Esophagus muscularis mucosa (tissue), 4 donors: ENCODE results near the gene CCDC85C. TPM values are rescaled to one million over a fixed set of nuclear protein-coding genes. Genes with fewer than 3 reads are reported as not detected.

Source experiments
- DNase-seq: peaks from one replicate; pipeline ENCODE4 v3.0.0-alpha.2; 2017; ENCODE audit errors: extremely low spot score
- H3K27ac ChIP-seq, 4 donors: fragments of 200-600 bp; sonication (generic); replicated peaks in 1 of 4; 1 replicate in 3 of 4; 2 replicates in 1 of 4; pipeline ENCODE4 v1.5.1; 2016 to 2019; ENCODE audit warnings: mild to moderate bottlenecking in 1 of 4
- H3K27me3 ChIP-seq, 4 donors: fragments of 200-600 bp; sonication (generic); one replicate each; pipeline versions ENCODE4 v1.5.1 to v1.6.0; 2016 to 2019
- H3K36me3 ChIP-seq, 4 donors: fragments of 200-600 bp; sonication (generic); one replicate each; pipeline ENCODE4 v1.5.1; 2016 to 2019
- H3K4me1 ChIP-seq, 4 donors: fragments of 200-600 bp; sonication (generic); one replicate each; pipeline ENCODE4 v1.5.1; 2016 to 2019
- H3K4me3 ChIP-seq, 4 donors: fragments of 200-600 bp; sonication (generic); 1 replicate in 2 of 4; 2 replicates in 2 of 4; pipeline ENCODE4 v1.5.1; 2016 to 2019; ENCODE audit warnings: mild to moderate bottlenecking in 4 of 4, moderate library complexity in 1 of 4
- H3K9me3 ChIP-seq, 4 donors: fragments of 200-600 bp; sonication (generic); 1 replicate in 3 of 4; 2 replicates in 1 of 4; pipeline ENCODE4 v1.5.1; 2016 to 2019
- EP300 ChIP-seq: sonication (generic); formaldehyde crosslinking; IDR thresholded peaks from one replicate; pipeline ENCODE4 v1.6.1; 2017; ENCODE audit warnings: antibody characterized with exemption
- POLR2A ChIP-seq: fragments of 450-650 bp; IDR thresholded peaks from one replicate; pipeline ENCODE4 v1.6.1; 2017; ENCODE audit warnings: antibody characterized with exemption, moderate library complexity, mild to moderate bottlenecking, low read depth
- POLR2AphosphoS5 ChIP-seq, 2 donors: sonication (generic); formaldehyde crosslinking; IDR thresholded peaks; one replicate each; pipeline ENCODE4 v1.6.1; 2017; ENCODE audit warnings: antibody characterized with exemption in 2 of 2
- WGBS: methylation state at CpG from one replicate; pipeline ENCODE4 v1.1.5; 2018; 5-methylcytosine and 5-hydroxymethylcytosine counted together
- intact Hi-C: fragments of 100-400 bp; cut with DNase I; formaldehyde crosslinking; loops from one replicate; pipeline ENCODE4 v1.15.1; 2023
- total RNA-seq, 4 donors: library from RNA; depleted of rRNA; stranded (reverse); fragments of >200 nt; gene quantifications; one replicate each; pipeline versions ENCODE4 v1.1.0 to v1.2.1, GENCODE V29; 2016
- TF ChIP-seq, protein P1 (sequence below), 3 experiments: fragments of 200-600 bp in 2 of 3; fragments of 450-650 bp in 1 of 3; sonication (generic) in 2 of 3; IDR thresholded peaks; one replicate each; pipeline ENCODE4 v1.5.1; 2017 to 2019; ENCODE audit warnings: antibody characterized with exemption in 3 of 3, mild to moderate bottlenecking in 2 of 3, moderate library complexity in 1 of 3

The CCDC85C gene
- total RNA-seq, 4 donors from 2014 or later = 17.9 to 48.7 (median 30.8) TPM

DNA sequence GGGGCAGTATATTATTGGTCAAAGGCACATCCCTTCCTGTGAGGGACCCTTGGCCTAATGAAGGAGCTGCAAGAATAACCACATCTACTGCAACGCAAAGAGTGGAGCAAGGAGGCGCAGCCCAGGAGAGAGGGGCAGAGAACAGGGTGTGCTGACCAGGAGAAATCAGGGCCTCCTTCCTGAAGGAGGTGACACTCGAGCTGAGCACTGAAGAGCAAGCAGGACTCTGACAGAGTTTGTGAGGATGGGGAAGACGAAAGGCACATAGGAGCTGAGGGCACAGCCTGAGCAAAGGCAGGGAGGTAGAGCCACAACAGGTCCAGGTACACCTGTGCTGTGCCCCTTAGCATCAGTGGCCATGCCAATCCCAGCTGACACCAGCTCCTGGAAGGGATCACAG is 60.6 kb downstream of the CCDC85C start:
- DNase-seq = no peak
- Histone ChIP-seq H3K9me3 (no peaks in the 10 kb centered on the region), H3K4me1 (peaks cover 40 to 90% (median 86%) of the 10 kb centered on the region in 4 donors), H3K4me3 (no peak overlapping the region), H3K36me3 (no peaks in the 10 kb centered on the region), H3K27ac (peak overlapping the region in 2 of 4 donors; percentile 31 to 49), H3K27me3 (no peaks in the 10 kb centered on the region)
- TF ChIP-seq POLR2A (no peak), EP300 (no peak)
- WGBS = 87% methylated on average over 4 of the region's 4 CpGs
- intact Hi-C loops = no loop called here

DNA sequence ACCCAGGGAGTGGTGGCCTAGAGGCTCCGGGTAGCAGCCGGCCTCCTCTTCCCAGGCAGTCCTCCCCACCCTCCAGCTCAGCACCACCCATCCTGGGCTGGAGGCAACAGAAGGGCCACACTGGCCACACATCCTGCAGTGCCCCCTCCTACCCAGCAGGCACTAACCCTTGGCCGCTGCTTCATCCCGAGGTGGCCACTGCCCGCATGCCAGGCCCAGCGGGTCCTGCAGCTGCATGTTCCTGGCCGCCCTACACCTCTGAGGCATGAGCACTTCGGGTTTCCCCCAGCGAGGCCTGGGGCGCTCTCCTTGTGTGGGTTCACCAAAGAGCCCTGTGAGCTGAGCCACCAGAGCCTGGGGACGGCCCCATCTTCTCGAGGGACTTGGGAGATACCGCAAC is 61.4 kb downstream of the CCDC85C start:
- no peak overlapping the region for H3K4me3 ChIP-seq
- no CpG with 5 or more reads among the region's 13 CpGs for WGBS
- peaks cover 49 to 93% (median 91%) of the 10 kb centered on the region in 4 donors for H3K4me1 ChIP-seq
- no peaks in the 10 kb centered on the region for H3K9me3 ChIP-seq
- intact Hi-C loops = no loop called here
- no peak for DNase-seq
- no peak overlapping the region for H3K27ac ChIP-seq
- H3K36me3 ChIP-seq = no peaks in the 10 kb centered on the region
- no peak for TF ChIP-seq POLR2AphosphoS5 (IDR thresholded peaks at IDR 0.05)
- no peak for TF ChIP-seq POLR2A
- TF ChIP-seq, protein P1, sequence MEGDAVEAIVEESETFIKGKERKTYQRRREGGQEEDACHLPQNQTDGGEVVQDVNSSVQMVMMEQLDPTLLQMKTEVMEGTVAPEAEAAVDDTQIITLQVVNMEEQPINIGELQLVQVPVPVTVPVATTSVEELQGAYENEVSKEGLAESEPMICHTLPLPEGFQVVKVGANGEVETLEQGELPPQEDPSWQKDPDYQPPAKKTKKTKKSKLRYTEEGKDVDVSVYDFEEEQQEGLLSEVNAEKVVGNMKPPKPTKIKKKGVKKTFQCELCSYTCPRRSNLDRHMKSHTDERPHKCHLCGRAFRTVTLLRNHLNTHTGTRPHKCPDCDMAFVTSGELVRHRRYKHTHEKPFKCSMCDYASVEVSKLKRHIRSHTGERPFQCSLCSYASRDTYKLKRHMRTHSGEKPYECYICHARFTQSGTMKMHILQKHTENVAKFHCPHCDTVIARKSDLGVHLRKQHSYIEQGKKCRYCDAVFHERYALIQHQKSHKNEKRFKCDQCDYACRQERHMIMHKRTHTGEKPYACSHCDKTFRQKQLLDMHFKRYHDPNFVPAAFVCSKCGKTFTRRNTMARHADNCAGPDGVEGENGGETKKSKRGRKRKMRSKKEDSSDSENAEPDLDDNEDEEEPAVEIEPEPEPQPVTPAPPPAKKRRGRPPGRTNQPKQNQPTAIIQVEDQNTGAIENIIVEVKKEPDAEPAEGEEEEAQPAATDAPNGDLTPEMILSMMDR (IDR thresholded peaks at IDR 0.05) = no peak
- TF ChIP-seq EP300 = no peak
- H3K27me3 ChIP-seq = no peaks in the 10 kb centered on the region

DNA sequence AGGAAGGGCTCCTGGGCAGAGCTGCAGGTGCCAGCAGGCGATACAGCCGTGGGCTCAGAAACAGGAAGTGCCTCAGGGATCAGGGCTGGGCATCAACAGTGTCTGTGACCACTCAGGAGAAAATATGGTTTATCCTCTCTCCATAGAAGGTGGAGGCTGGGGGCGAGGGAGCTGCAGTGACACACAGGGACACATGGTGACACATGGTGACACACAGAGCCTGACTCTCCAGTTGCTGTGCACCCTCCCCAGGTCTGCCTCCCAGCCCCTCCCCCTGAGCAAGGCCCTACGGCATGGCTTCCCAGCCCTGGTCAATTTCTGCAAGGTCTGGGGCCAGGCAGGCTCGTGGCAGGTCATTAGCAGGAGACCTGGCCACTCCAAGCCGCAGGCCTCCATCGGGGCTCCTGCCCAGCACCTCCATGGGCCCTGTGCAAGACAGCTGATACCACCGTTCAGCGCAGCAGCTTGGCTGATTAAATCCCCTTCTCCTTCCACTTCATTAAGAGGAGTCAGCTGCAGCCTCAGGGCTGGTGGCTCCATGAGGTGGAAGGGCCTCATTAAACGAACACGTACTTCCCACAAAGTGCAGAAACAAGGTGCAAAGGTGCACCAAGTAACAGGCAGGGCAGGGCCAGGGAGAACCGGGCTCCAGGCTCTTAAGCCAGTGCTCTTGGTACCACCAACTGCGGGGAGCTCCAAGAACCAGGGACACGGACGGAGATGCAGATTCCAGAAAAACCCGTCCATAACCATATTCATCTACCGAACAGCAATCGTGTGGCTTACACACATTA is 62.1 kb downstream of the CCDC85C start:
- no peak overlapping the region for H3K4me3 ChIP-seq
- intact Hi-C loops = no loop called here
- no peaks in the 10 kb centered on the region for H3K36me3 ChIP-seq
- TF ChIP-seq EP300 (no peak), POLR2A (no peak), POLR2AphosphoS5 (IDR thresholded peaks at IDR 0.05) (no peak)
- TF ChIP-seq, protein P1 (IDR thresholded peaks at IDR 0.05) = no peak
- 84% methylated on average over 10 of the region's 18 CpGs for WGBS
- no peak for DNase-seq
- no peaks in the 10 kb centered on the region for H3K27me3 ChIP-seq
- peaks cover 55 to 100% (median 97%) of the 10 kb centered on the region in 4 donors for H3K4me1 ChIP-seq
- H3K27ac ChIP-seq = peak overlapping the region in 3 of 4 donors; percentile 38 to 81 (median 75)
- H3K9me3 ChIP-seq = no peaks in the 10 kb centered on the region

DNA sequence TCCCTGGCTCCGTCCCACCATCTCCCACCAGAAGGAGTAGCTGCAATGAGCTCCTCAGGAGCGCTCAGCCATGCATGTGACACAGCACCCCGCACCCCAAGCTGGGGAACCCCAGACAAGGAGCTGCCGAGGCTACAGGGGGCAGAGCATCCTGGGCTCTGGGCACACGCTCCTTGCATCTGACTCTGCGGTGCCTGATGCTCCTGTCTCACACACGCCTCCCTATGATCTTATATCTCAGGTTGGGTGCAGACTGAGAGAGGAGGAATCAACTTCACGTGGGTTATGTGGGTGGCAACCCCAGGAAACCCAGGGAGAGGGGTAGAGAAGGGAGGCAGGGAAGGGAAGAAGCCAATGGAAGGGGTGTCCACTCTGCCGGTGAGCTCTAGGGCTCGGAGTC is 62.8 kb downstream of the CCDC85C start:
- no peaks in the 10 kb centered on the region for H3K36me3 ChIP-seq
- H3K27ac ChIP-seq = peak overlapping the region; percentile 38 to 81 (median 62)
- intact Hi-C loops = no loop called here
- H3K4me3 ChIP-seq = no peak overlapping the region
- H3K9me3 ChIP-seq = no peaks in the 10 kb centered on the region
- 74% methylated on average over 5 of the region's 10 CpGs for WGBS
- H3K27me3 ChIP-seq = no peaks in the 10 kb centered on the region
- H3K4me1 ChIP-seq = peaks cover 61 to 100% (median 98%) of the 10 kb centered on the region in 4 donors
- TF ChIP-seq POLR2AphosphoS5 (IDR thresholded peaks at IDR 0.05) (no peak), EP300 (no peak), POLR2A (no peak)
- TF ChIP-seq, protein P1 (IDR thresholded peaks at IDR 0.05) = no peak
- DNase-seq = no peak

DNA sequence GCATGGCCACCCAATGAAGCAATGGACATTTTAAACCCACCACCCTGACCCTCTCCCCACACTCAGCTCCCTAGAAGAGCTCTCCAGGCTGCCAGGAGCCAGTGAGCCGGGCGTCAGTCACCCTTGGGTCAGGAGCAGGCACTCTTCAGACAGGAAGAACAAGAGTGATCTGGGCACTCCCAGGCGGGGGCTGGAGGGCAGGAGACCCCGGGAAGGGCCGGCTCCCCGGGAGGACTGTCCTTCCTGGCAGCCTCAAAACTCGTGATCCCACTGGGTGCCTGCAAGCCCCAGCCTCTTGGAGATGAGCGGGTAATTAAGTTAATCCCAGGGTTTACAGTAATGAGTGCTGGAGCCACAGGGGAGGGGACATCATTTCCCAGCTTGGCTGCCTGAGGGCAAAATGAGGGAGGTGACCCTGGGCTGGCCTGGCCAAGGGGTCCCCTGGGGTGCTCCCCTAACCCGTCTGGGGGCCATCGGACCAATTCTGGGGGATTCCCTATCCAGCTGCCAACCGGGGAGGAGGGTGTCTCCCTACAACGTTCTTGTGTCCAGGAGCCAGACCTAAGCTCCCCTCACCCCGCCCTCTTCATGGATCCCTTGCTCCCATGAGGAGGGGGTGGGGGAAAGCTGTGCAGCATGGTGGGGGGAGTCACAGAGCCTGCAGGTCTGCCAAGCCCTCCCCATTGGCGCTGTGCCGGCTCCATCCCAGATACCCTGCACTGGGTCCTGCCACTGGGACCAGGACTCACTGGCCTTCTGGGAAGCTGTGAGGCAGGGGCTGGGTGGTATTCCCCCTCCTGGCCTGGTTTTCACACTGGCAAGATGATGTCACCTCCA is 63.6 kb downstream of the CCDC85C start:
- Histone ChIP-seq H3K27me3 (no peaks in the 10 kb centered on the region), H3K4me3 (no peak overlapping the region), H3K9me3 (no peaks in the 10 kb centered on the region), H3K4me1 (peaks cover 59 to 100% (median 98%) of the 10 kb centered on the region in 4 donors), H3K36me3 (no peaks in the 10 kb centered on the region), H3K27ac (peak overlapping the region; percentile 38 to 81 (median 62))
- intact Hi-C loops = no loop called here
- no peak for DNase-seq
- TF ChIP-seq POLR2A (no peak), EP300 (no peak), POLR2AphosphoS5 (IDR thresholded peaks at IDR 0.05) (no peak)
- 63% methylated on average over 7 of the region's 15 CpGs for WGBS
